Thymus (tissue), 11 donors: ENCODE data around the gene ARPC4. TPM values are rescaled to one million over a fixed set of nuclear protein-coding genes. Genes with fewer than 3 reads are reported as not detected.
"Not testable (repeated sequence)": the region's sequence is repeated elsewhere in the genome, so short reads cannot be mapped to it uniquely, and the experiment has no call there.

ENCODE experiments used
- DNase-seq, 9 donors: peaks; one replicate each; pipeline ENCODE4 v3.0.0-alpha.2; 2013; ENCODE audit warnings: low spot score in 9 of 9, low read depth in 6 of 9, missing footprints in 1 of 9
- H3K27ac ChIP-seq, 2 donors: one replicate each; pipeline ENCODE4 v1.5.1; 2013; ENCODE audit warnings: control low read depth in 1 of 2, low read depth in 1 of 2, low read length in 1 of 2, mild to moderate bottlenecking in 1 of 2, moderate library complexity in 1 of 2
- H3K27me3 ChIP-seq, 2 donors: one replicate each; pipeline ENCODE4 v1.5.1; 2013; ENCODE audit warnings: low read length in 1 of 2; ENCODE audit not compliant: control insufficient read depth in 2 of 2, insufficient read depth in 1 of 2
- H3K36me3 ChIP-seq, 2 donors: one replicate each; pipeline ENCODE4 v1.5.1; 2013; ENCODE audit warnings: low read length in 1 of 2, mild to moderate bottlenecking in 1 of 2, moderate library complexity in 1 of 2; ENCODE audit not compliant: control insufficient read depth in 2 of 2, insufficient read depth in 2 of 2
- H3K4me1 ChIP-seq, 2 donors: one replicate each; pipeline ENCODE4 v1.5.1; 2013; ENCODE audit warnings: low read length in 2 of 2; ENCODE audit not compliant: control insufficient read depth in 2 of 2, insufficient read depth in 2 of 2
- H3K4me3 ChIP-seq, 2 donors: one replicate each; pipeline ENCODE4 v1.5.1; 2013; ENCODE audit warnings: low read length in 2 of 2, control low read depth in 1 of 2, mild to moderate bottlenecking in 1 of 2
- H3K9me3 ChIP-seq, 2 donors: one replicate each; pipeline ENCODE4 v1.5.1; 2013; ENCODE audit warnings: low read length in 1 of 2, mild to moderate bottlenecking in 1 of 2; ENCODE audit not compliant: control insufficient read depth in 2 of 2, insufficient read depth in 1 of 2
- WGBS: extraction: QIAGEN DNeasy Blood & Tissue Kit; methylation state at CpG from one replicate; pipeline ENCODE4 v1.1.7; 2013; 5-methylcytosine and 5-hydroxymethylcytosine counted together
- polyA plus RNA-seq: library from polyadenylated mRNA; stranded (reverse); fragments of 200-250 nt; gene quantifications from one replicate; pipeline ENCODE4 v1.2.3, GENCODE V29; 2013
- total RNA-seq: library from RNA; stranded (reverse); fragments of 120-200 nt; gene quantifications from one replicate; pipeline ENCODE4 v1.2.4, GENCODE V29; 2013
- donor health status: healthy.

The ARPC4 gene
- total and polyA plus RNA-seq, 2 donors, result 106 to 187 TPM

DNA sequence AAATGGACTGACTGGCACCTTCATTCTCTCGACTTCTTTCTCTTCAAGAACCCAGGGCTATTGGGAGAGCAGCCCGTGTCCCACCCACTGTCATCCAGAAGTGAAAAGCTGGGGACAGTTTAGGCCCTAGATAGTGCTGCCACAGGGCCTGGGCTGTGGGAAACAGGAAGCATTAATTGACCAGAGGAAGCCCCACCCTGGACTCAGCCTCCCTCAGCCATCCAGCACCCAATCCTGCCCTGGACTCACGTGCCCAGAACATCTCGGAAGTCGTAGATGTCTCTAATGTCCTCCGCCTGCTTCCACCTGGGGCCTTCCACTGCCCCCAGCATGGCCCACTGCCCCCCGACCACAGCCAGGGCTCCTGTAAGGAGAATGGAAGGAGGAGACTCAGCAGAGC, 25.5 kb upstream of the ARPC4 start:
- 89% methylated on average over 7 of the region's 7 CpGs for WGBS
- peaks cover 7 to 19% of the 10 kb centered on the region in 2 donors for H3K4me1 ChIP-seq

GRCh38 chr3:9768141-9768775, 24.6 kb upstream of the ARPC4 start:
- Histone ChIP-seq H3K9me3 (peaks cover 0 to 7% of the 10 kb centered on the region in 2 donors), H3K36me3 (no peaks in the 10 kb centered on the region), H3K27me3 (peaks cover 0 to 17% of the 10 kb centered on the region in 2 donors), H3K27ac (no peak overlapping the region), H3K4me1 (peaks cover 7 to 19% of the 10 kb centered on the region in 2 donors), H3K4me3 (no peak overlapping the region)
- DNase-seq, result no peak
- WGBS, result 95% methylated on average over 6 of the region's 6 CpGs

More for the DNA sequence above, 25.5 kb upstream of the ARPC4 start:
- Histone ChIP-seq H3K4me3 (no peak overlapping the region), H3K9me3 (peaks cover 0 to 7% of the 10 kb centered on the region in 2 donors), H3K27me3 (peaks cover 0 to 17% of the 10 kb centered on the region in 2 donors), H3K36me3 (peaks cover 0 to 4% of the 10 kb centered on the region in 2 donors), H3K27ac (no peak overlapping the region)
- DNase-seq, result no peak

DNA sequence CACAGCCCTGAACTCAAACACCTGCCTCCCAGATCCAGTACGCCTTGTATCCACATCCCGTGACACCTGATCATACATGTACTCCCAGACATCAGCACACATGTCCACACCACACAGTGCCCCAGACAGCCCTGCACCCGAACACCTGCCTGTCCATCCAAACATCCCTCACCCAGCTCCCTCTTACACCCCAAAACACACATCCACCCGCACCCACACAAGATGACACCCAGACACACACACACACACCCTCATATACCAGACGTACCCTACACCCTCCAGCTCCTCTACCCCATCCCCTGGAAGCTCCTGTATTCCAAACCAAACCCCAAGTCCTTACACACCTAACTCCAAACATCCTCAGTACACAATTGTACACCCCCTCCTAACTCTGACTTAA, 23.9 kb upstream of the ARPC4 start:
- 93% methylated on average over 5 of the region's 5 CpGs for WGBS
- H3K9me3 ChIP-seq, result peaks cover 0 to 7% of the 10 kb centered on the region in 2 donors
- H3K27ac ChIP-seq, result no peak overlapping the region
- peaks cover 0 to 17% of the 10 kb centered on the region in 2 donors for H3K27me3 ChIP-seq
- no peaks in the 10 kb centered on the region for H3K36me3 ChIP-seq
- no peak for DNase-seq
- H3K4me3 ChIP-seq, result peak overlapping the region in 1 of 2 donors; percentile 27
- H3K4me1 ChIP-seq, result peaks cover 7 to 19% of the 10 kb centered on the region in 2 donors

GRCh38 chr3:9769426-9770275, 23.2 kb upstream of the ARPC4 start, which contains the start of gene CAMK1:
CAMK1 (minus strand) TSS chr3:9769947; CDS start chr3:9767749, 2,198 bp downstream.
- H3K4me3 ChIP-seq, result peak within 1 kb of the TSS; percentile 30 to 34
- peaks cover 0 to 17% of the 10 kb centered on the region in 2 donors for H3K27me3 ChIP-seq
- 17% methylated on average over 49 of the region's 49 CpGs for WGBS
- peak within 1 kb of the TSS in 1 of 2 donors; percentile 47 for H3K27ac ChIP-seq
- H3K4me1 ChIP-seq, result peaks cover 7 to 19% of the 10 kb centered on the region in 2 donors
- no peaks in the 10 kb centered on the region for H3K36me3 ChIP-seq
- DNase-seq, result peak in 3 of 9 donors; percentile 24 to 57 (median 34)
- H3K9me3 ChIP-seq, result peaks cover 0 to 7% of the 10 kb centered on the region in 2 donors

DNA sequence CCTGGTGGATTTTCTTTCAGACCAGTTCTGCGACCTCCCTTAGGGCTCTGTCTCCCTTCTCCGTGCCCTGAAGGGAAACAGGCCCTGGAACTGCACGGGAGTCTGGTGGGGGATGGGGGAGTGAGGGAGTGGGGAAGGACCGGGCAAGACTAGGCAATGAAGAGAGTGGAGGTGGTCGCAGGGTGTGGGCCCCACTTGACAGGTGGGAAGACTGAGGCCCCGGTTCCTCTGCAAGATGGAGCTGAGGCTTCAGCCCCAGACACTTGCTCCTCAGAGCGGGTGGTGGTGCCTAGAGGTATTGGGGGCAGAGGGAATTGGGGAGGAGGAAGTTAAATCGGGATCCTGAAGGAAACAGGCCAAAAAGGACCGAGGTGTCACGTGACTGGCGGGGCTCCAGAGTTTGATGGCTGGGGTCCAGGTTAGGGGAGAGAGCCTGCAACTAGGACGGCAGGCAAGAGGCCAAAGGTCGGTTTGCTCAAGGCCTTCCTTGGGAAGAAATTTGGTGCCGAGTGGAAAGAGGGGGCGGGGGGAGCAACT, 22.5 kb upstream of the ARPC4 start:
- peaks cover 0 to 17% of the 10 kb centered on the region in 2 donors for H3K27me3 ChIP-seq
- no peak overlapping the region for H3K27ac ChIP-seq
- peaks cover 0 to 7% of the 10 kb centered on the region in 2 donors for H3K9me3 ChIP-seq
- H3K4me3 ChIP-seq, result peak overlapping the region; percentile 30 to 34
- WGBS, result 38% methylated on average over 15 of the region's 15 CpGs
- no peak for DNase-seq
- no peaks in the 10 kb centered on the region for H3K36me3 ChIP-seq
- H3K4me1 ChIP-seq, result peaks cover 7 to 19% of the 10 kb centered on the region in 2 donors

DNA sequence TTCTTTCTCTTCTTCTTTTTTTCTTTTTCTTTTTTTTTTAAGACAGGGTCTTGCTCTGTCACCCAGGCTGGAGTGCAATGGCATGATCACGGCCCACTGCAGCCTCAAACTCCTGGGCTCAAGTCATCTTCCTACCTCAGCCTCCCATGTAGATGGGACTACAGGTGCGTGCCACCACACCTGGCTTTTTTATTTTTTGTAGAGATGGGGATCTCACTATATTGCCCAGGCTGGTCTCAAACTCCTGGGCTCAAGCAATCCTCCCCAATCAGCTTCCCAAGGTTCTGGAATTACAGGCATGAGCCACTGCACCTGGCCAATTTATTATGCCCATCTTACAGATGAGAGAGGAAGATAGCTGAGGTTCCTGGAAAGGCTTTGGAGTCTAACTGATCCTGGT, 21.9 kb upstream of the ARPC4 start:
- H3K27me3 ChIP-seq, result peaks cover 0 to 17% of the 10 kb centered on the region in 2 donors
- not testable (repeated sequence) for H3K9me3 ChIP-seq, H3K36me3 ChIP-seq, H3K27ac ChIP-seq, H3K4me3 ChIP-seq, DNase-seq
- H3K4me1 ChIP-seq, result peaks cover 7 to 19% of the 10 kb centered on the region in 2 donors
- 95% methylated on average over 2 of the region's 2 CpGs for WGBS

GRCh38 chr3:9776896-9777693, 15.8 kb upstream of the ARPC4 start:
- Histone ChIP-seq H3K9me3 (no peaks in the 10 kb centered on the region), H3K36me3 (peaks cover 16 to 20% of the 10 kb centered on the region in 2 donors), H3K4me1 (peaks cover 27 to 42% of the 10 kb centered on the region in 2 donors), H3K27ac (no peak overlapping the region), H3K27me3 (no peaks in the 10 kb centered on the region), H3K4me3 (no peak overlapping the region)
- WGBS, result 78% methylated on average over 5 of the region's 5 CpGs
- no peak for DNase-seq

- peaks cover 22 to 26% of the 10 kb centered on the region in 2 donors for H3K36me3 ChIP-seq
- DNase-seq, result no peak
- H3K4me3 ChIP-seq, result no peak overlapping the region
- WGBS, result 98% methylated on average over 1 of the region's 1 CpG
- no peaks in the 10 kb centered on the region for H3K9me3 ChIP-seq
- peak overlapping the region in 1 of 2 donors; percentile 37 for H3K27ac ChIP-seq
- peaks cover 27 to 44% of the 10 kb centered on the region in 2 donors for H3K4me1 ChIP-seq
- H3K27me3 ChIP-seq, result no peaks in the 10 kb centered on the region
Observed at GRCh38 chr3:9777694-9778021, 15.2 kb upstream of the ARPC4 start.
